IMR-90 (cell line): ENCODE data around the gene KLHL34. TPM values are rescaled to one million over a fixed set of nuclear protein-coding genes. Genes with fewer than 3 reads are reported as not detected.

Experiments
- ATAC-seq: fragments of 200-7000 bp; cut with Tn5 transposase; 2 replicates; pipeline ENCODE4 v1.9.1; 2020; ENCODE audit warnings: low read depth, mild to moderate bottlenecking, moderate library complexity
- BruUV-seq: library from RNA; stranded (reverse); fragments of 400-500 nt; replicated peaks from 2 replicates; lab custom pipeline; 2021; lab: Mats Ljungman, UMichigan
- CTCF ChIA-PET: fragments of 300-600 bp; formaldehyde crosslinking; extraction: SDS; loops from one replicate; lab custom pipeline; 2021; ENCODE audit warnings: antibody characterized with exemption; lab: Yijun Ruan, JAX
- POLR2A ChIA-PET: fragments of 300-600 bp; sonication (Branson Sonifier 250); formaldehyde crosslinking; loops from one replicate; lab custom pipeline; 2022; ENCODE audit warnings: antibody characterized with exemption; ENCODE audit not compliant: unreplicated experiment; lab: Charles Lee
- DNase-seq: peaks from one replicate; pipeline ENCODE4 v3.0.0; 2013
- H2AFZ ChIP-seq: replicated peaks from 2 replicates; pipeline ENCODE3; 2013; ENCODE audit warnings: low read length, mild to moderate bottlenecking; ENCODE audit not compliant: poor library complexity
- H2AK5ac ChIP-seq: 2 replicates; pipeline ENCODE4 v1.6.1; 2013; ENCODE audit warnings: low read depth, low read length, inconsistent platforms
- H2AK9ac ChIP-seq: replicated peaks from 2 replicates; pipeline ENCODE3; 2013; ENCODE audit warnings: mild to moderate bottlenecking, low read depth, low read length, moderate library complexity; ENCODE audit not compliant: poor library complexity
- H2BK120ac ChIP-seq: 2 replicates; pipeline ENCODE4 v1.6.1; 2013; ENCODE audit warnings: low read depth, low read length, inconsistent platforms
- H2BK15ac ChIP-seq: 3 replicates; pipeline ENCODE4 v1.6.1; 2013; ENCODE audit warnings: low read depth, low read length, inconsistent platforms
- H2BK20ac ChIP-seq: 2 replicates; pipeline ENCODE4 v1.6.1; 2013; ENCODE audit warnings: low read depth, mild to moderate bottlenecking, inconsistent platforms, low read length, moderate library complexity
- H2BK5ac ChIP-seq: 2 replicates; pipeline ENCODE4 v1.6.1; 2013; ENCODE audit warnings: mild to moderate bottlenecking, low read depth, low read length, inconsistent platforms; ENCODE audit not compliant: poor library complexity, severe bottlenecking
- H3K14ac ChIP-seq: replicated peaks from 2 replicates; pipeline ENCODE4 v1.6.1; 2013; ENCODE audit warnings: low read depth, low read length, inconsistent platforms
- H3K18ac ChIP-seq: 2 replicates; pipeline ENCODE4 v1.6.1; 2013; ENCODE audit warnings: low read depth, low read length, control low read depth
- H3K23ac ChIP-seq: 2 replicates; pipeline ENCODE4 v1.6.1; 2013; ENCODE audit warnings: low read depth, low read length, inconsistent platforms
- H3K27ac ChIP-seq: 2 replicates; pipeline ENCODE4 v1.5.1; 2013; ENCODE audit warnings: mild to moderate bottlenecking, control low read depth, low read length; ENCODE audit not compliant: insufficient read depth
- H3K27me3 ChIP-seq: 2 replicates; pipeline ENCODE4 v1.6.1; 2013; ENCODE audit warnings: low read length; ENCODE audit not compliant: control insufficient read depth, insufficient read depth
- H3K36me3 ChIP-seq: 2 replicates; pipeline ENCODE4 v1.6.1; 2013; ENCODE audit warnings: low read length, mixed read lengths; ENCODE audit not compliant: control insufficient read depth, insufficient read depth
- H3K4ac ChIP-seq: 2 replicates; pipeline ENCODE4 v1.6.1; 2013; ENCODE audit warnings: low read depth, low read length, inconsistent platforms
- H3K4me1 ChIP-seq: 2 replicates; pipeline ENCODE4 v1.6.1; 2013; ENCODE audit warnings: low read length, mixed read lengths; ENCODE audit not compliant: control insufficient read depth, insufficient read depth
- H3K4me2 ChIP-seq: 2 replicates; pipeline ENCODE4 v1.6.1; 2013; ENCODE audit warnings: low read depth, mild to moderate bottlenecking, control low read depth, low read length, moderate library complexity
- H3K4me3 ChIP-seq: 2 replicates; pipeline ENCODE4 v1.5.1; 2013; ENCODE audit warnings: low read depth, mild to moderate bottlenecking, control low read depth, low read length, moderate library complexity; ENCODE audit not compliant: insufficient read depth
- H3K56ac ChIP-seq: 2 replicates; pipeline ENCODE4 v1.6.1; 2013; ENCODE audit warnings: low read length, inconsistent platforms; ENCODE audit not compliant: insufficient read depth; ENCODE audit errors: extremely low read depth
- H3K79me1 ChIP-seq, 2 experiments: 2 replicates each; pipeline ENCODE4 v1.6.1; 2013; ENCODE audit warnings: low read length in 2 of 2, inconsistent platforms in 1 of 2, low read depth in 1 of 2
- H3K9ac ChIP-seq: 2 replicates; pipeline ENCODE4 v1.6.1; 2013; ENCODE audit warnings: low read depth, low read length, control low read depth
- H3K9me1 ChIP-seq: 2 replicates; pipeline ENCODE4 v1.6.1; 2013; ENCODE audit warnings: low read length, inconsistent platforms; ENCODE audit not compliant: insufficient read depth
- H3K9me3 ChIP-seq: 2 replicates; pipeline ENCODE4 v1.6.1; 2013; ENCODE audit warnings: low read length; ENCODE audit not compliant: control insufficient read depth, insufficient read depth
- H4K20me1 ChIP-seq: 2 replicates; pipeline ENCODE4 v1.6.1; 2013; ENCODE audit warnings: low read length, inconsistent platforms; ENCODE audit not compliant: insufficient read depth
- H4K5ac ChIP-seq: 2 replicates; pipeline ENCODE4 v1.6.1; 2013; ENCODE audit warnings: mild to moderate bottlenecking, low read depth, low read length, control low read depth
- H4K8ac ChIP-seq, 2 experiments: 2 replicates each; pipeline ENCODE4 v1.6.1; 2013; ENCODE audit warnings: low read depth in 2 of 2, low read length in 2 of 2, control low read depth in 1 of 2, inconsistent platforms in 1 of 2
- H4K91ac ChIP-seq: 2 replicates; pipeline ENCODE4 v1.6.1; 2013; ENCODE audit warnings: low read depth, low read length, inconsistent platforms; ENCODE audit not compliant: insufficient read depth
- BHLHE40 ChIP-seq: fragments of 150-350 bp; IDR thresholded peaks from 2 replicates; pipeline ENCODE4 v1.6.1; 2016; ENCODE audit warnings: mild to moderate bottlenecking, low read depth, low read length
- CEBPB ChIP-seq: IDR thresholded peaks from 2 replicates; pipeline ENCODE4 v1.6.1; 2012; ENCODE audit warnings: low read depth, low read length, improper control_type of control experiment
- CHD1 ChIP-seq: IDR thresholded peaks from 2 replicates; pipeline ENCODE4 v1.6.1; 2012; ENCODE audit warnings: low read depth, low read length, improper control_type of control experiment
- CTCF ChIP-seq: conservative IDR thresholded peaks from 2 replicates; pipeline ENCODE4 v1.5.1; 2012; ENCODE audit warnings: mild to moderate bottlenecking, low read depth, low read length, improper control_type of control experiment
- ELK1 ChIP-seq: fragments of 150-350 bp; IDR thresholded peaks from 2 replicates; pipeline ENCODE4 v1.6.1; 2016; ENCODE audit warnings: low read depth, mild to moderate bottlenecking, low read length, moderate library complexity, borderline replicate concordance
- FOS ChIP-seq: fragments of 150-350 bp; IDR thresholded peaks from 2 replicates; pipeline ENCODE4 v1.6.1; 2016; ENCODE audit warnings: low read depth, low read length
- MAFK ChIP-seq: IDR thresholded peaks from 2 replicates; pipeline ENCODE4 v1.6.1; 2012; ENCODE audit warnings: low read depth, low read length, improper control_type of control experiment
- MXI1 ChIP-seq: IDR thresholded peaks from 2 replicates; pipeline ENCODE4 v1.6.1; 2012; ENCODE audit warnings: low read depth, mild to moderate bottlenecking, low read length, moderate library complexity, borderline replicate concordance
- NFE2L2 ChIP-seq: fragments of 150-350 bp; IDR thresholded peaks from 2 replicates; pipeline ENCODE4 v1.6.1; 2016; ENCODE audit warnings: low read depth, mild to moderate bottlenecking, low read length
- POLR2A ChIP-seq: IDR thresholded peaks from 2 replicates; pipeline ENCODE4 v1.6.1; 2012; ENCODE audit warnings: mild to moderate bottlenecking, low read depth, low read length
- RAD21 ChIP-seq: IDR thresholded peaks from 2 replicates; pipeline ENCODE4 v1.6.1; 2012; ENCODE audit warnings: low read length, improper control_type of control experiment
- RCOR1 ChIP-seq: IDR thresholded peaks from 2 replicates; pipeline ENCODE4 v1.6.1; 2012; ENCODE audit warnings: mild to moderate bottlenecking, low read length, improper control_type of control experiment; ENCODE audit not compliant: insufficient replicate concordance
- RFX5 ChIP-seq: IDR thresholded peaks from 2 replicates; pipeline ENCODE4 v1.8.0; 2012; ENCODE audit warnings: low read depth, mild to moderate bottlenecking, low read length, moderate library complexity
- USF2 ChIP-seq: fragments of 150-350 bp; IDR thresholded peaks from 2 replicates; pipeline ENCODE4 v1.6.1; 2017; ENCODE audit warnings: mild to moderate bottlenecking, antibody characterized with exemption, low read length, low read depth
- WGBS, 2 experiments: methylation state at CpG; one replicate each; pipeline versions ENCODE4 v1.1.5 to v1.1.7; 2013; ENCODE audit warnings: missing lambda C conversion rate in 2 of 2; ENCODE audit not compliant: insufficient read length in 1 of 2; ENCODE audit errors: extremely low coverage in 2 of 2; 5-methylcytosine and 5-hydroxymethylcytosine counted together
- dilution Hi-C: fragments of 300-500 bp; cut with HindIII; formaldehyde crosslinking; loops from one replicate; pipeline ENCODE4 v1.14.3; 2018; ENCODE audit warnings: low sequenced_read_pairs; ENCODE audit not compliant: unreplicated experiment
- in situ Hi-C: fragments of 300-500 bp; cut with MboI; formaldehyde crosslinking; loops from 3 replicates; pipeline ENCODE4 v1.14.3; 2019; ENCODE audit warnings: low sequenced_read_pairs, inconsistent platforms, mixed read lengths
- intact Hi-C: fragments of 100-400 bp; cut with micrococcal nuclease; formaldehyde crosslinking; loops from 2 replicates; pipeline ENCODE4 v1.10.0; 2022
- polyA plus RNA-seq, 3 experiments: library from polyadenylated mRNA; depleted of rRNA; stranded (reverse); fragments of >200 nt; gene quantifications; 2 replicates each; pipeline ENCODE4 v1.2.3, GENCODE V29; 2012; ENCODE audit warnings: low replicate concordance in 1 of 3
- total RNA-seq: library from RNA; depleted of rRNA; stranded (reverse); fragments of >200 nt; gene quantifications from 2 replicates; pipeline ENCODE4 v1.2.3, GENCODE V29; 2012

KLHL34 gene
- total and polyA plus RNA-seq, 2 of the 4 experiments (the other 2 are of a cell fraction), result not detected

- Histone ChIP-seq H3K56ac (no peak overlapping the region), H3K4me3 (no peak overlapping the region), H3K4me1 (no peaks in the 10 kb centered on the region), H3K4me2 (no peak overlapping the region), H2AK9ac (no peak overlapping the region), H2BK15ac (no peak overlapping the region), H3K23ac (no peak overlapping the region), H4K8ac (no peak overlapping the region), H3K9me1 (no peaks in the 10 kb centered on the region), H3K4ac (no peak overlapping the region), H3K9me3 (no peaks in the 10 kb centered on the region), H3K36me3 (no peaks in the 10 kb centered on the region), H3K18ac (no peak overlapping the region), H2BK5ac (no peak overlapping the region), H3K14ac (no peak overlapping the region), H2BK20ac (no peak overlapping the region), H3K27ac (no peak overlapping the region), H4K5ac (no peak overlapping the region), H2AFZ (no peak overlapping the region), H4K91ac (no peak overlapping the region), H3K27me3 (peaks cover 3% of the 10 kb centered on the region; the same call in 1 of the 2 replicates), H3K9ac (no peak overlapping the region), H2AK5ac (no peak overlapping the region), H4K20me1 (no peaks in the 10 kb centered on the region), H3K79me1 (no peaks in the 10 kb centered on the region), H2BK120ac (no peak overlapping the region)
- ATAC-seq (no peak), DNase-seq (no peak)
- ChIA-PET POLR2A (no interaction called here), CTCF (no interaction called here)
- no TSS peak for BruUV-seq
- intact Hi-C loops, result no loop called here
- 50% methylated on average over 1 of the region's 4 CpGs; no CpG with 5 or more reads in 1 of the 2 experiments for WGBS, 2 experiments
- in situ Hi-C loops, result no loop called here
- TF ChIP-seq POLR2A, result no peak
- TF ChIP-seq RCOR1, result no peak
- TF ChIP-seq NFE2L2, result no peak
- no peak for TF ChIP-seq RAD21
- no peak for TF ChIP-seq MAFK
- no peak for TF ChIP-seq CEBPB
- no peak for TF ChIP-seq CTCF
- TF ChIP-seq USF2, result no peak
- no peak for TF ChIP-seq CHD1
- TF ChIP-seq RFX5, result no peak
- no peak for TF ChIP-seq ELK1
- no peak for TF ChIP-seq MXI1
- no peak for TF ChIP-seq BHLHE40
- no peak for TF ChIP-seq FOS
- dilution Hi-C loops, result no loop called here
Measured at GRCh38 chrX:21666252-21666651, 8.1 kb upstream of the KLHL34 start.
